AML-193 (cell line): ENCODE data around the gene TUBB1.
"Not testable (repeated sequence)": the region's sequence is repeated elsewhere in the genome, so short reads cannot be mapped to it uniquely, and the experiment has no call there.

Experiments used
- DNase-seq, 2 experiments: peaks; one replicate each; lab custom pipeline; 2025; lab: John Stamatoyannopoulos, UW

TUBB1 gene

DNA sequence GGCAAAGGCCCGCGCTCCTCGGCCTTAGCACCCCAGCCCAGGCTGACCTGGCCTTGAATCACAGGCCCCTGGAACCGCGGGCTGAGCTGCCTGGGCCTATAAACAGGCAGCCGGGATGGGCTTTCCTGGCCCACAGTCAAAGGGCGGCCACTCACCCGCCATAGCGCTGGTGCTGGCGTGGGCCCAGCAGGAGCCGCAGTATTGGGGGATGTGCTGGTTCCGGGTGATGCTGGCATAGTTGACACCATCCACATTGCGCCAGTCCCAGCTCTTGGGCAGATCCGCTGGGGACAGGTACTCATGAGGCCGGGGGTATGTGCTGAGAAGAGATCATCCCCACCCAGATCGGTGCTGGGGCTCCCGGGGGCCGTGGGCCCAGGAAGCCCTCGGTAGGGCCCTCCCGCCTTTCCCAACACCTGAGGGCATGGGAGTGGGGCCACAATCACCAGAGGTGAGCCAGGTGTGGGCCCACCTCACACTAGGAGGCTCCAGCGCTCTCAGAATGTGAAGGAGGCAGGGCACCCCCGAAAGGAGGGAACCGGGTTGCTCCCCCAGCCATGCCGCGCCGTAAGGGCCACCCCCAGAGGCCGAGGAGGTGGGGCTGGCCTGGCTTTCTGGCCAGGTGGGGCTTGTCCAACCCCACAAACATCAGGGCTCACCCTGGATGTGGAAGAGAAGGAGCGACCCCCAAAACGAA lies 12.9 kb upstream of the TUBB1 start:
- no peak for DNase-seq

DNA sequence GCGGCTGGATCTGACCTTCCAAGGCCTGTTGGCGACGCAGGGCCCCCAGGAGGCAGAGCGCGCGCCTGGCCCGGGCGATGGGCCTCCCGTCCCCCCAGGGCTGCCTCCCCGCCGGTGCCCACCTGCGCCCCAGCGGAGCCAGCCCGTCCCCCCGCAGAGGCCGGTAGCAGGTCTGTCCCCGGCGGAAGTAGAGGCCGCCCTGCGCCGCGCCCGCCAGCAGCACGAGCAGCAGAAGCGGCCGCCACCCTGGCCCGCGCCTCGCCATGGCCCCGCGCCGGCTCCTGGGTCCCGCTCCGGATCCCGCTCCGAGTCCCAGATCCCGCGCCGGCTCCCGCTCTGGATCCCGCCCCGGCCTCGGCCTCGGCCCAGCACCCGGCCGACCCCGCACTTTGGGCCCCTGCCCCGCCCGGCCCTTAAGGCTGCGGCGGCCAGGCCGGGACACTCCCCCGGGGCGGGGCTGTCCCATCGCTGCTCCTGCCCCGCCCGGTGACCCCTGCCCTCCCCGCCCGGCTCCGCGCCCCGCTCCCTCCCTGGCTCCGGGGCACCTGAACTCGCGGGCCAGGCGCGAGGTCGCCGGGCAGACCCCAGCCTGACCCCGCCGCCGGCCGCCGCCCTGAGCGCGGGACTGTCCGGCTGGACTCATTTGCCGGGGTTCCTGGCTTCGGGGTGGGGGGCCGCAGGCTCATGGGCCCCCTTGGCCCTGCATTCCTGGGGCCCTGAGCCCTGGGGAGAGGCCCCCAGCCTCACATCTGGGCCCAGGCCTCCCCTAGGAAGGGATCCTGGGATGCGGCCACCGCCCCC lies 12.2 kb upstream of the TUBB1 start, which contains the start of gene CTSZ:
Gene CTSZ (minus strand): TSS at position 391 of the 801 bp plus-strand sequence. CDS start 126 bp downstream, at position 265.
- DNase-seq = peak in 1 of 2 experiments; percentile 20

DNA sequence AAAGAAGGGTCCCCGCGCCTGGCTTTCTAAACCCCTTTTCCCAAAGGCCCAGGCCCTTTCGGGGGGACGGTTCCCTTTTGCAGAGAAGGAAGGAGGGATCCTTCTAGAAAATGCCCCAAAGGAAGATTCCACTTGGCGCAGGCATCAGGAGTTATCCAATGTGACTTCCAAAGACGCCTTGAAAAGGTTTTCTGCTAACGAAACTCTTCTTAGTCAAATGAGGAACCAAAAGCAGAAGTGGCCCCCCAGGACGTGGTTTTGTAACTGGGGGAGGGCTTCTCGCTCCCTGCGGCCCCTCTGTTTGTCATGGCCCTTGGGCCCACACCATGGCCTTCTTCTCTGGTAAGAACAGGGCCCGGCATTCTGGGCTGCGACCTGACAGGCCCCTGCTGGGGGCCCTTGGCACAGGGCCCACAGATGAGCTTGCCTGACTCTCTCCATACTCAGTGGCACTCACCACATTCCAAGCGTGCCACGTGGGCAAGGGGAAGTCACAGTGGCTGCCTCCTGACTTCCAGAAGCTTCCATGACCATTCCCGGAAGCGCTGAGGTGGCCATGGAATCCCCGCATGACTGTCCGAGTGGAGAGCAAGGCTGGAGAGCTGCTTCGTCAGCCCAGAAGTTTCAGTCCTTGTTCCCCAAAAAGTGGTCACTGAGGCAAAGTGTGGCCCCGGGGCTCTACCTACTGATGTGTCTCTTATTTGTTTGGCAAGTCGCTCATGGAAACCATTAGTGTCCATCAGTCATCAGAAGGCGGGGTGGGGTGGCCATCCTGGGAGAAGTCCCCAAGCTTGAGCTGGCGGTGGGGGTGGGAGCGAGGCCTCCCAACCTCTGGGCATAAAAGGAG lies 11.3 kb upstream of the TUBB1 start:
- peak; percentile 67 to 70 for DNase-seq

DNA sequence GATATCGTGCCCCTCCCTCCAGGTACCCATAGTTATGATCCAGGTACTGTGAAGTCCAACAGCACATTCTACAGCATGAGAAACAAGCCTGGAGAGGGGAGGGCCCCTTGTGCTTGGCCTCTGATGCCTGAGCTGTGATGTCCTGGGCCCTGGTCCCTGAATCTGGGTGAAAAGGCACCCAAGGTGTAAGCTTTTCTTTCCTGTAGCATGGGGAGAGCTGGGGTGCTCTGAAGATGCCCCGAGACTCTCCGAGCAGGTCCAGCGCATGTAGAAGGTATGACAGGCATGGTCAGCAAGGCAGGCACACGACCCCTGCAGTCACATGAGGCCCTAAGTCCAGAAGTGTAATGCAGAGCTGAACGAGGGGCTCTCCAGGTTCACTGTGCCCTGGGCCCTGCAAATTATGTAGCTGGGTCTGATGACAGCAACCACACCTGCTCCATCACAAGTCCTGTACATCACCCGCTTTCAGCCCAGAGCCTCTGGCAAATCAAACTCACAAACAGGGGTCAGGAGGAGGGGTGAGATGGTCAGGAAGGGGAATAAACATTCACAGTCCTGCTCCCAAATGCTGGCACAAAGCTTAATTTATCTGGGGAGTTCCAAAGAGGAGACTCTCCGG lies 10.4 kb upstream of the TUBB1 start:
- DNase-seq = no peak

DNA sequence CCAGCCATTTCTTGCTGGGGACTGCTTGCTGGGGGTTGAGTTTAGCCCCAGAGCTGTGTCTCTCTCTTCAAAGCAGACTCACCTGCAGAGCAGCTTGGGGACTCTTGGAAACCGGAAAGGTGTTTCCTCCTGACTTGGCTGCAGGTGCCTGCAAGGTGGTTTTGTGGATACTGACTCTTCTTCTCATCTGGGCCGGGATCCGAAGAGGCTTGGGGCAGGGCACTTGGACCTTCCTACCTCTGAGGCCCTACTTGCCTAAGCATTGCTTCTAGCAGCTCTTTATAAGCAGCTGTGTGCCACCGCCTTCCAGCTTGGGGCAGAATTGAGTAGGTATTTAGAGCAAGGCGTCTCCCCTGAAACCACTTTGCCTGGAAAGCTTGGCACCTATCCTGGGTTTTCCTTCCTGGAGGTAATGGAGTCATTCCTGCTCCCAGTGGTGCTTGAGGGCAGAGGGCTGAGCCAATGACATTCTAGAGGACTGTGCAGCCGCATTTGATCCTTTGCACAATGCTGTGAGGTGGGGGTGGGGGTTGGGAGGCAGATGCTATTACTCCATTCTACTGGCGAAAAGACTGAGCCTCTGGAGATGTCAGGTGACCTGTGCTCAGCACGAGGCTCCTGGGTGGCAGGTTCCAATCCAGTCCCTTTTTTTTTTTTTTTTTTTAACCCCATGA lies 8.8 kb upstream of the TUBB1 start:
- DNase-seq = no peak

DNA sequence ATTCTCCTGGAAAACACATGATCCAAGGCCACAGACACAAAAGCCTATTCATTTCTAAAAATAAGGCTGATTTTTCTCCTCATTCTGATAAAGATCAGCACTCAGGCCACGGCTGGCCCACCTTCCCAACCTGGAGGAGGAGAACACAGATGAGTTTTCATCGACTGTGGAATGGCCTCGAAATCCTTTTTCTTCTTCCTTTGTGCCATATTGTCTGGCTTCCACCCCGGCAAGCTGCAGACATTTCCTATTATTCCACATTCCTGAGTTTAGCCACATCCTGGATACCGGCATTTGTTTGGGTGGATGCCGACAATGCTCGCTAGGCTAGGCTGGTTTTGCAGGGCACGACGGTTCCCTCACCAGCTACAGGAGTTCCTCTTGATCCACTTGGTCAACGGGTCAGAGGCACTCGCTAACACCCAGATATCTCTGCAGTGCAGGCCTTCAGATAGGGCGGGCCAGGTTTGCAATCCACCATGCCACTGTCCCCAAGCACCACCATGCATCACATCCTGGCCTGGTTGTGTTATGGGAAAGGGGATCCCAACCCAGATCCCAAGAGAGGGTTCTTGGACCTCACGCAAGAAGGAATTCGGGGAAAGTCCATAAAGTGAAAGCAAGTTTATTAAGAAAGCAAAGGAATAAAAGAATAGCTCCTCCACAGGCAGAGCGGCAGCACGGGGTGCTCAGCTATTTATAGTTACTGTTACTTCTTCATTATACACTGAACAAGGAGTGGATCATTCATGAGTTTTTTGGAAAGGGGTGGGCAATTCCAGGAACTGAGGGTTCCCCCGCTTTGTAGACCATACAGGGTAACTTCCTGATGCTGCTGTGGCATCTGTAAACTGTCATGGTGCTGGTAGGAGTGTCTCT lies 8.0 kb upstream of the TUBB1 start:
- no peak for DNase-seq

DNA sequence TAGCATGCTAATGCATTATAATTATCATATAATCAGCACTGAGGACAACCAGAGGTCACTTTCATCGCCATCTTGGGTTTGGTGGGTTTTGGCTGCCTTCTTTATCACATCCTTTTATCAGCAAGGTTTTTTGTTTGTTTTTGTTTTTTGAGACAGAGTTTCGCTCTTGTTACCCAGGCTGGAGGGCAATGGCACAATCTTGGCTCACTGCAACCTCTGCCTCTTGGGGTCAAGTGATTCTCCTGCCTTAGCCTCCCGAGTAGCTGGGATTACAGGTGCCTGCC lies 7.4 kb upstream of the TUBB1 start:
- not testable (repeated sequence) for DNase-seq

DNA sequence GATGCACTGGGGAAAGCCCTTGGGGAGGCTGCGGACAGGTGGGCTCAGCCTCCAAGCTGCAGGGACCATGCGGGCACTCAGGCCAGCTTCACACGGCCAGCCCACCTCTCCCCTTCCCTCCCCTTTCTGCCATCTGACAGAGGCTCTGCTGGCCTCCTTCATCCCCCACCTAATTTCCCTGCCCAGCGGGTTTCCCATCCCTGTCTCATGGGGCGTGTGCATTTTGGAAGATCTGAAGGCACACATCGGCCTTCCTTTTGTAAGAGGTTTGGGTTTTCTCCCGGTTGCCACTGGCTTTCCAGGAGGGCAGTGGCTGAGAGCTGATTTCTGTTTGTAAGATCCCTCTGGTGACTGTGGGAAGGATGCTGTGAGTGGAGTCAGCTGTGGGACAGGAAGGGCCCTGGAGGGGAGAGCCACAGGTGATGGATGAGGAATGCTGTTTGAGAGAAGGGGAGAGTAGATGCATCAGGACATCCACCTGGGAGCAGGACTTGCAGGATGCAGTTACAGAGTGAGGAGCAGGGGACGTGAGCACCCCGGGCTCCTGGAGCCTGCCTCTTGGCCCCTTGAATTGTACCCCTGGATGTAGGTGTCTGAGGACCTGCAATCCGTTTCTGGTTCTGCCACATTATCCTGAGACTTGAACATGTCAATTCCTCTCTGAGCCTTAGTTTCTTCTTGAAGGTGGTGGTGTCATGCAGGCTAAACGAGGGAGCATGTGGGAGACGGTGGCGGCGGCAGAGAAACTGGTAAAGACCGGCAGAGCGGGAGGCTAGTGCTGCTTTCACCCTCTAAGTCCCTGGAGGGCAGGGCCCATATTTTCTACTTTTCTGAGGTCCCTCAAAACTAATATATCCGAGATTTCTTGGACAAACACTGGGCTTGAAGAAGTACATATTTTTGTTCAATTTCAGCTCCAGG lies 5.9 kb upstream of the TUBB1 start:
- no peak for DNase-seq

DNA sequence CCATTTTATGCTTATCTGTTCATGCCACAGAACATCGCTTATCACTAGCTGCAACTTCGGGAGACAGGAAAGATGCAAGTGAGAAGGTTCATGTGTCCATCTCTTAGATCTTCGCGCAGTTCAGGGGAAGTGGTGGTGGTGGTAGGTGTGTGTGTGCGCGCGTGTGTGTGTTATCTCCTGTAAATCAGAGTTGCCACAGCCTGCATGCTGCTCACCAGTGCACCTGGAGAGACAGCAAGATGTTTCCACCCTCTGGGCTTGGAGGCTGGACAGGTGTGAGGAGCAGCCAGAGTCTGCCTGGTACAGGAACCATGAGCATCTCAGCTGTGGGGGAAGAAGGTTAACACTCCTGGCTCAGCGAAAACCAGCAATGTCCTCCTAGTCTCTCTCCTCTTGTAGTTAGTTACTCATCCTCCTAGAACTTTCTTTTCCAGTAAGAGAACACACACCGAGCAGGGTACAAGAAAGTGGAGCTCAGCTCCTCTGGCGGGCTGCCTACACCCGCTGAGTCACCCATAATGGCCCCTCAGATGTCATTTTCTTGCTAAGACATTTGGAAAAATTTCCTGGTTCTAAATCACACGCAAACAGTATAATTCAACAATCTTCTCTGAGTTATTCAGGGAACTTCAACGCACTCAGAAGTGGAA lies 5.1 kb upstream of the TUBB1 start:
- no peak for DNase-seq

DNA sequence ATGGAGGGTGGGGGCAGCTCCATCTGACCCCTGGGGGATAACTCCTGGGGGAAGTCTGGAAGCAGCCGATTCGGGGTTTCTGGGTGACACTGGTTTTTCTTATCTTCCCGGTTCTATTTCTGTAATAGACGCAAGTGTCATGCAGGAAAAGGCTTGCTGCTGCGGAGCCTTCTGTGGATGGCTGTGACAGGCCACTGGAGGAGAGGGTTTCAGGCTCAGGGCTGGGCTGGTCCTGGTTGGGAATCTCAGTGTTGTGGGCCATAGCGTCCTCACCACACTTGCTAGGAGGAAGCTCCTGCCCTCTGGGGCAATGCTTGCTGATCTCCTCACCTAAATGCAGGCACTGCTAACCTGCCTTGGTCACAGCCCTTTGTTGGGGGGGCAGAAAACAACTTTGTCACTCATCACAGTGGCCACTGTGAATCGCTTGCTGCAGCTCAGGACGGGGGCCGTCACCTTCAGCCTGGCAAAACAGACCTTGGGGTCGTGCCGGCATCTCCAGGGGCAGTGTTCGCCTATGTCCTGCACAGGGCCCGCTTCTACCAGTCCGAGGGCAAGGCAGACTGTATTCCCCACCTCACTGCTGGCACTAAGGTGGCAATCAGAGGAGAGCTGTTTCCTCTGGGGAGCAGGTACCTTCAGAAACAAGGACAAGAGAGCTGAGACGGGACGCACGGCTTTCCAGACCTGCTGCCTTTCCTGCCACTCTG lies 4.4 kb upstream of the TUBB1 start:
- DNase-seq = no peak

DNA sequence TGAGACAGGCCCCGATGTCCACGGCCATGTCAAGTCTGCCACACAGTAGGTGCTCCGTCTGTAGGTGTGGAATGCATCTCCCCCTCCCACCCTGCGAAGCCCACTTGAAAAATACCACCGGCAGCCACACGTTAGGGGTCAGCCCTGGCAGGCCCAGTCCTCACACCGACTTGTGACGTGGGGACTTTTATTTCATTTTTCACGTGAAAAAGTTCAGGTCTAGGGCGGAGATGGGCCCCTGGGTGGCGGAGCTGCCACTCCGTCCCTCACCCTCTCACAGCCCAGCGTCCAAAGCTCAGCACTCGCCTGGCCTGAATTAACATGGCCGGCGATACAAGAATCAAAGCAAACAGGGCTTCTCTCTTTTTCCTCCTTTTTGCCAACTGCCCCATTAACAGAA lies 3.8 kb upstream of the TUBB1 start:
- DNase-seq = no peak

DNA sequence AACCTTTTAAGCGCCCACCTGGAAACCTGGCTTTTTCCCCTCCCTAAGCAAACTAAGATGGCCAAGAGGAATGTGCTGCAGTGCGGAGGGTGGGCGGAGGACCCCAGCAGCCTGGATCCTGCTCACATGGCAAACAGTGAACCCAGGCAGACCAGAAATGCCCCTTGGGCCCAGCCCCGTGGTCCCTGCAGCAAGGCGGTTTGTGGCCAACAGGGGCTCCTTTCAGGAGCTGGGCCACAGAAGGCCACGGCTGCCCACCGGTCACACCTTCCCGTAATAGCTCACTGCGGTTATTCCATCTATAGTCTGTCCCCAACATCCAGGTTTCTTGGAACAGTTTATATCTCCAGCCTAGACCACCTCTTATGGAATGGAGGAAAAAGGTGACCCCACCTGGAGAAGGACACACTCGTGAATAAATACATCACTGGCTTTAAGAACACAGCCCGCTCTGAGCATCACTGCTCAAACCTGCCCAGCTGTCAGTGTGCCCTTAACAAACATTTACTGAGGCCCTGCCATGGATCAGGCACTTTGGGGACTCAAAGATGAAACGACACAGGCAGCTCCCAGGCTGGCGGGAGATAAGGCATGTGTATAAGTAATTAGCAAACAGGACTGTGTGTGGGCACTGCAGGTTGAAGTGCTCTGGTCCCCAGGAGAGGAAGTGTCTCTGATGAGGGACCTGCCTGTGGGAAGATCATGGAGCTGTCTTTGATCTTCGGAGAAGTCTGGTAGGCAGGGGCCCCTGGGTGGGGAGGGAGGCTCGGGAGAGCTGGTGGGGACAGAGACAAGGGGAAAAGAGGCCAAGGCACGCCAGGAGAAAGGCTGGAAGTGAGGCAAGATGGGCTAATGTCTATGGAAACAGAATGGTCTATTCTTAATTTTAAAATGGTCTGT lies 3.2 kb upstream of the TUBB1 start:
- no peak for DNase-seq

DNA sequence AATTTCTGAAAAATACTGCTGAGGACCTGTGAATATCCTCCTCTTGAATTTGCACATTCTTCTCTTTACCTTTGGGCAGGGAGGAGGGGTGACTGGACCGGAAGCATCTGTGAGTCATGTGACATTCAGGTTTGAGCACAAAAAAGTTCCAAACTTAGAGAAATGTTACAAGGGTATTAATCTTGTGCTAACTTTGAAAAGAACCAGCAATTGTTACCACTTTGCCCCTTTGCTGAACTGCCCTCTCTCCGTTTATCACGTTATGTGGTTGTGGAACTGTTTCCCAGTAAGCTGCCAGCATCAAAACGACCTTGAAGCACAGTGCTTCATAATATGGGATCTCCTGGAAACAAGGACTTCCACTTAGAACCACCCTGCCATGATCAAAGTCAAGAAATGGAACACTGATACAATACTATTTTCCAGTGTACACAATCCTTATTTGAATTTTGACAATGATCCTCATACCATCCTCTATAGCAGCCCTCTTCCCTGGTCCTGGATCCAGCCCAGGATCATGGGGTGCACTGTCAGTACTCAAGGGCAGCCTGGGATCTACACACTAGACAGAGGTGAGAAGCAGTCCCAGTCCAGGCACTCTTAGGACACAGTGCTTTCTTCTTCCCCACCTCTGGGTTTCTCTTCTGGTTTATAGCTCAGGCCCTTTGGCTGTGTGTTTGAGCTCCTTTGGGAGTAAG lies 2.3 kb upstream of the TUBB1 start:
- no peak for DNase-seq

DNA sequence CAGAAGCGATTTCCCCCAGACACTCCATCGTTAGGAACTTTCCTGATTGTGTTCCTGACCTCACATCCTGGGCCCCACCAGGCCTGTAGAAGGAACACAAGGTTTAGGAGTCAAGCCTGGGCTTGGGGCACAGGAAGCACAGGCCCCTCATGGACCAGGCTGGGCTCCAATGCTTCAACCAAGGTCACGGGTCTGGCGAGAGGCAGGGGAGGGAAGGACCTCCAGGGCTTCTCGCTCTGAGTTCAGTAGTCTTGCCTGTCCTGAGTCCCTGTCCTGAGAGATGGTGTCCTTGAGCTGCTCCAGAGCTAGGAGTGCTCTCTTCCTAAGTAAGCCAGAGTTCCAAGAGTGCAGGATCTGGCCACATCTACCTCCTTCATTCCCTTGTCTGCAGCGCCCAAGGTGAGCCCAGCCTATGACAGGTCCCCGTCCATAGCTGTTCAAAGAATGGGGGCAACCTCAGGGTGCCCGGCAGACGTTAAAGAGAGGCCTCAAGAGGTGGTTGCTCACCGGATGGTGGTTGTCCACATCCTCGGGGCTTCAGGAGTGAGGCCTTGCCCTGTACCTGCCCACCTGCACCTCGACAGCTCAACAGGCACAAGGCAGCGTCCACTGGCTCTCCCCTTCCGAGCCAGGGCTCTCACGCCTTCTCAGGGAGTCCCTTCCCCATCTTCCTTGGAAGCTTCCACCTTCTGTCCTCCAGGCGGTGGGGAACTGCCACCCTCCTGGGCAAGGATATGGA lies 1.6 kb upstream of the TUBB1 start:
- DNase-seq = no peak

DNA sequence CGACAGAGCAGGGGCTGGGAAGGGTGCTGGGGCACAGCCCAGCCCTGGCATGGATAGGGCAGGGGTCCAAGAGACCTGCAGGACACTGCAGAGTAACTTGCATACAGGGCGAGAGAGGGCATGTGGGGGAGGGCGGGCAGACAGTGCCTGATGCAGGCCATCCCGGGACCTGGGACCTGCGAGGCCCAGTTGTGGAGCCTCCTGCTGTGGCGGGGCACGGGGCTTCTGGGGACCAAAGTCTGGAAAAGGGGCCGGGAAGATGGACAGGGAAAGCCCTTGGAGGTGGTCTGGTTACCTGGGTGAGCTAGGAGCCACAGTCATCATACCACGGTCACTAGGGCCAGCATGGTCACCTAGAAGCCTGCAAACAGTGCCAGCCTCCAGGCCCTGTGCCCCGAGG lies 412 bp upstream of the TUBB1 start:
- no peak for DNase-seq

DNA sequence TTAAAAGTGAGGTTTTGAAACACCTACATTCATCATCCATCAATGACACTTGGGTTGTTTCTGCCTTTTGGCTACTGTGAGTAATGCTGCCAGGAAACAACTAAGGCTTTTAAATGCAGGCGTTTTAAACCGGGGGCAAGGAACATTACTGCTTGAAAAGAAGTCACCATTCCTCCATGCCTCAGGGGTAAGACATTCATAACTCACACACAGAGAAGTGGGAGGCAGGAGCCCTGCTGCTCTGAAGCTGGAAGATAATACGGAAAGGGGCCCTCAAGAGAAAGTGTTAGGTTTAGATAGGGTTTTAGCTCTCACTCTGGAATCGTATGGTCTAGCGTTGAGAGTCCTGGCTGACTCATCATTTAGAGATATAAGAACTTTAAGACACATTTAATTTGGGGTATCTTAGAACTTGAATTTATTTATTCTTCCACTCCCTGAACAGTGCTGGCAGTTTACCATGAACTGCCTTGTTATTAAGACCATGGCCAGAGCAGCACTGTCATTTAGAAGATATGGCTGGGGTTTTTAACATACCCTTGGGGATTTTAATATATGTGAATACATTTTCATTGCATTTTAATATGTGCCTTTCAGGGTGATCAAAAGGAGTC lies 1.8 kb downstream of the TUBB1 start:
- DNase-seq = no peak
